ENCODE measurements around the gene ASB5.
"Not testable (repeated sequence)": the region's sequence is repeated elsewhere in the genome, so short reads cannot be mapped to it uniquely, and the experiment has no call there.

The ASB5 gene

GRCh38 chr4:176226736-176227135 lies 42.3 kb downstream of the ASB5 start:
- no peak for DNase-seq (ENCODE audit: low read depth in 3 of 3, low spot score in 1 of 3)

GRCh38 chr4:176223561-176223960 lies 45.5 kb downstream of the ASB5 start:
- no peak for DNase-seq (ENCODE audit: low read depth in 3 of 3, low spot score in 1 of 3)

GRCh38 chr4:176222149-176222548 lies 46.9 kb downstream of the ASB5 start:
- DNase-seq (ENCODE audit: low read depth in 3 of 3, low spot score in 1 of 3) = no peak

- no peak for DNase-seq (ENCODE audit: low read depth in 3 of 3, low spot score in 1 of 3)
Observed at GRCh38 chr4:176217510-176217909, 51.5 kb downstream of the ASB5 start.

- not testable (repeated sequence) for DNase-seq (ENCODE audit: low read depth in 3 of 3, low spot score in 1 of 3)
Observed at GRCh38 chr4:176212351-176212750, 56.7 kb downstream of the ASB5 start.

- DNase-seq (ENCODE audit: low read depth in 3 of 3, low spot score in 1 of 3) = no peak
Observed at GRCh38 chr4:176210579-176211296, 58.3 kb downstream of the ASB5 start.

- no peak for DNase-seq (ENCODE audit: low read depth in 3 of 3, low spot score in 1 of 3)
Observed at GRCh38 chr4:176210101-176210500, 58.9 kb downstream of the ASB5 start.

- DNase-seq (ENCODE audit: low read depth in 3 of 3, low spot score in 1 of 3) = no peak
Observed at GRCh38 chr4:176209535-176209934, 59.5 kb downstream of the ASB5 start.

- no peak for DNase-seq (ENCODE audit: low read depth in 3 of 3, low spot score in 1 of 3)
Observed at GRCh38 chr4:176207839-176208238, 61.2 kb downstream of the ASB5 start.

- no peak for DNase-seq (ENCODE audit: low read depth in 3 of 3, low spot score in 1 of 3)
Observed at GRCh38 chr4:176205299-176205698, 63.7 kb downstream of the ASB5 start.

GRCh38 chr4:176198316-176198903 lies 70.6 kb downstream of the ASB5 start:
- no peak for DNase-seq (ENCODE audit: low read depth in 3 of 3, low spot score in 1 of 3)

GRCh38 chr4:176195184-176195978 lies 73.6 kb downstream of the ASB5 start, which contains the start of gene SPATA4:
Gene SPATA4 (minus strand): TSS chr4:176195585. CDS start chr4:176195562, 23 bp downstream.
- peak; percentile 78 to 87 (median 86) for DNase-seq (ENCODE audit: low read depth in 3 of 3, low spot score in 1 of 3)

GRCh38 chr4:176193938-176194337 lies 75.1 kb downstream of the ASB5 start:
- DNase-seq (ENCODE audit: low read depth in 3 of 3, low spot score in 1 of 3) = no peak

- DNase-seq (ENCODE audit: low read depth in 3 of 3, low spot score in 1 of 3) = no peak
Observed at GRCh38 chr4:176193126-176193525, 75.9 kb downstream of the ASB5 start.

GRCh38 chr4:176191974-176192373 lies 77.0 kb downstream of the ASB5 start:
- no peak for DNase-seq (ENCODE audit: low read depth in 3 of 3, low spot score in 1 of 3)

- DNase-seq (ENCODE audit: low read depth in 3 of 3, low spot score in 1 of 3) = no peak
Observed at GRCh38 chr4:176189891-176190795, 78.9 kb downstream of the ASB5 start.

- DNase-seq (ENCODE audit: low read depth in 3 of 3, low spot score in 1 of 3) = no peak
Observed at GRCh38 chr4:176188654-176189053, 80.4 kb downstream of the ASB5 start.

- no peak for DNase-seq (ENCODE audit: low read depth in 3 of 3, low spot score in 1 of 3)
Observed at GRCh38 chr4:176187624-176188023, 81.4 kb downstream of the ASB5 start.

GRCh38 chr4:176186671-176187395 lies 82.2 kb downstream of the ASB5 start:
- no peak for DNase-seq (ENCODE audit: low read depth in 3 of 3, low spot score in 1 of 3)

- no peak for DNase-seq (ENCODE audit: low read depth in 3 of 3, low spot score in 1 of 3)
Observed at GRCh38 chr4:176186067-176186466, 83.0 kb downstream of the ASB5 start.
